Trophoblast cell (in vitro differentiated cells and primary cell): ENCODE data around the gene MYL6B.

Experiments used
- DNase-seq, 2 donors: peaks; one replicate each; pipeline ENCODE4 v3.0.0-alpha.2; 2016
- H2AFZ ChIP-seq: 2 replicates; pipeline ENCODE4 v1.6.1; 2013; ENCODE audit warnings: low read length, moderate library complexity, mild to moderate bottlenecking; ENCODE audit not compliant: insufficient read depth, poor library complexity
- H2AK5ac ChIP-seq: 2 replicates; pipeline ENCODE4 v1.6.1; 2013; ENCODE audit warnings: mild to moderate bottlenecking, low read length
- H2BK120ac ChIP-seq: 2 replicates; pipeline ENCODE4 v1.6.1; 2013; ENCODE audit warnings: low read length, mild to moderate bottlenecking, moderate library complexity; ENCODE audit not compliant: insufficient read depth, poor library complexity
- H2BK12ac ChIP-seq: 2 replicates; pipeline ENCODE4 v1.6.1; 2013; ENCODE audit warnings: mild to moderate bottlenecking, low read length, moderate library complexity
- H2BK5ac ChIP-seq: 2 replicates; pipeline ENCODE4 v1.6.1; 2013; ENCODE audit warnings: low read length, low read depth, moderate library complexity, mild to moderate bottlenecking; ENCODE audit not compliant: poor library complexity
- H3K14ac ChIP-seq: 2 replicates; pipeline ENCODE4 v1.6.1; 2013; ENCODE audit warnings: mild to moderate bottlenecking, low read length
- H3K18ac ChIP-seq: 2 replicates; pipeline ENCODE4 v1.6.1; 2013; ENCODE audit warnings: mild to moderate bottlenecking, low read length
- H3K23ac ChIP-seq: 2 replicates; pipeline ENCODE4 v1.6.1; 2013; ENCODE audit warnings: low read length
- H3K27ac ChIP-seq: 2 replicates; pipeline ENCODE4 v1.5.1; 2013; ENCODE audit warnings: low read depth, mild to moderate bottlenecking, inconsistent platforms, low read length, moderate library complexity
- H3K27me3 ChIP-seq: 2 replicates; pipeline ENCODE4 v1.6.1; 2013; ENCODE audit warnings: inconsistent platforms, mild to moderate bottlenecking, low read length, moderate library complexity; ENCODE audit not compliant: insufficient read depth
- H3K36me3 ChIP-seq, 2 experiments: 1 replicate in 1 of 2; 2 replicates in 1 of 2; pipeline ENCODE4 v1.6.1; 2013; ENCODE audit warnings: low read length in 2 of 2, mild to moderate bottlenecking in 2 of 2, moderate library complexity in 1 of 2; ENCODE audit not compliant: insufficient read depth in 2 of 2, control insufficient read depth in 1 of 2
- H3K4ac ChIP-seq: 2 replicates; pipeline ENCODE4 v1.6.1; 2013; ENCODE audit warnings: low read depth, mild to moderate bottlenecking, low read length, moderate library complexity
- H3K4me1 ChIP-seq, 2 experiments: 1 replicate in 1 of 2; 2 replicates in 1 of 2; pipeline ENCODE4 v1.6.1; 2013; ENCODE audit warnings: low read length in 2 of 2, mild to moderate bottlenecking in 2 of 2, moderate library complexity in 1 of 2; ENCODE audit not compliant: insufficient read depth in 2 of 2, control insufficient read depth in 1 of 2
- H3K4me2 ChIP-seq: 2 replicates; pipeline ENCODE4 v1.6.1; 2013; ENCODE audit warnings: inconsistent platforms, mild to moderate bottlenecking, low read length, moderate library complexity
- H3K4me3 ChIP-seq: 2 replicates; pipeline ENCODE4 v1.5.1; 2013; ENCODE audit warnings: mild to moderate bottlenecking, low read depth, low read length, inconsistent platforms
- H3K79me1 ChIP-seq: one replicate; pipeline ENCODE4 v1.6.1; 2013; ENCODE audit warnings: low read length
- H3K79me2 ChIP-seq: 2 replicates; pipeline ENCODE4 v1.6.1; 2013; ENCODE audit warnings: low read length, mild to moderate bottlenecking; ENCODE audit not compliant: control insufficient read depth, insufficient read depth, poor library complexity
- H3K9ac ChIP-seq: 2 replicates; pipeline ENCODE4 v1.6.1; 2013; ENCODE audit warnings: mild to moderate bottlenecking, low read length
- H3K9me3 ChIP-seq: 2 replicates; pipeline ENCODE4 v1.6.1; 2013; ENCODE audit warnings: low read depth, mild to moderate bottlenecking, control low read depth, inconsistent platforms, low read length; ENCODE audit not compliant: insufficient read depth
- H4K12ac ChIP-seq: 2 replicates; pipeline ENCODE4 v1.6.1; 2013; ENCODE audit warnings: low read depth, mild to moderate bottlenecking, low read length, moderate library complexity
- H4K8ac ChIP-seq: 2 replicates; pipeline ENCODE4 v1.6.1; 2013; ENCODE audit warnings: low read depth, mild to moderate bottlenecking, low read length, moderate library complexity
- H4K91ac ChIP-seq: one replicate; pipeline ENCODE4 v1.6.1; 2013; ENCODE audit warnings: low read depth, mild to moderate bottlenecking, low read length, moderate library complexity
- WGBS: extraction: QIAGEN DNeasy Blood & Tissue Kit; methylation state at CpG from one replicate; pipeline ENCODE4 v1.1.7; 2013; ENCODE audit warnings: missing lambda C conversion rate; ENCODE audit not compliant: insufficient read length, insufficient coverage; ENCODE audit errors: extremely low coverage; 5-methylcytosine and 5-hydroxymethylcytosine counted together

MYL6B gene

DNA sequence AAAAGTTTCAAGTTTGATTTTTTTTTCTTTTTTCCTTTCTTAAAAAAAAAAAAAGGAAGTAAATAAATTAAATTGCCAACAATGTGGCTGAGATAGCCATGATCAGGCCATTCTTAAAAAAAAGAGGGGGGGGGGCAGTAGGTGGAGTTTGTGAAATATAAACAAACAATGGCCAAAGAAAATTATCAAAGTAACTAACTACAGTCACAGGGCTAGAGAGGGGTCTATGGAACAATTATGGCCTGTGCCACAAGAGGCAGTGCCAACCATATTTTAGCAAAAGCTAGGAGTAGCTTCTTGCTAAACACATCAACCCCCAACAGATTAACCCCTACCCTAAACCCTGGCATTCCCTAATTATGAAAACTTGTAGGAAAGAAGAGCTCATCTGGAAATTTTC, 53.1 kb downstream of the MYL6B start:
- Histone ChIP-seq H2AK5ac (no peak overlapping the region), H3K79me1 (no peaks in the 10 kb centered on the region), H2BK5ac (no peak overlapping the region), H3K4ac (no peak overlapping the region), H3K9me3 (peaks cover 5% of the 10 kb centered on the region), H4K8ac (no peak overlapping the region), H4K91ac (no peak overlapping the region), H3K18ac (no peak overlapping the region), H3K27ac (no peak overlapping the region), H2BK120ac (no peak overlapping the region), H2AFZ (no peak overlapping the region), H3K14ac (no peak overlapping the region), H3K4me1 (no peaks in the 10 kb centered on the region), H3K23ac (no peak overlapping the region), H3K79me2 (no peaks in the 10 kb centered on the region), H3K9ac (no peak overlapping the region), H3K27me3 (no peaks in the 10 kb centered on the region), H3K36me3 (peaks cover 22 to 31% of the 10 kb centered on the region in 2 experiments), H4K12ac (no peak overlapping the region), H3K4me2 (no peak overlapping the region), H2BK12ac (no peak overlapping the region), H3K4me3 (no peak overlapping the region)
- no peak for DNase-seq

DNA sequence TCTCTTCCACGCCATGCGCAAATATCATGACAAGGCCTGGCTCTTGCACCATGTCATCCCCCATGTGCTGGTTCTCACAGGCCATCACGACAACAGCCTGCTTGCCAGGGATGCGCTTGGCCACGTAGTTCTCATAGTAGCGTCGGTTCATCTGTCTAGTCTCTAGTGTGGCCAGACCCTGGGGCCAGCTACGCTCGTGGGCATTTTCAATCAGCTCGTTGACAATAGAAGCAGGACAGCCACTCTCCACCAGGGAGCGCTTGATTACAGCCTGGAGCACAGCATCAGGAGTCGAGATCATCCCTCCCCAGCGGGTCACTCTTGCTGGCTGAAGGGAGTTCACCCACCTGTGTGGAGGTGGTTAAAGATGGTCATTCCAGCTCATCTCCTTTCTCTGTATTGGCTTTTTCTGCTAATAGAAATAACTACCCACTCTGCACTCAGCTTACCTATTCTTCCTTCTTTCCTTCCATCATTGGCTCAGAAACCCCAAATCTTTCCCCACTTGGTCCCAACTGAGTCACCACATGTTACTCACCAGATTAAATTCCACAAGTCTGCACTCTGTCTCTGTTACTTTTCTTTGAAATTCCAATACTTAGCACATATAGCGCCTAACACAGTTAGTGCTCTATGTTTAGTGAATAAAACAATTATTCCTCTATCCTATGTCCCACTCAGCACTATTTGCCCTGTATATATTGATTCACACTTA, 54.2 kb downstream of the MYL6B start:
- no peak overlapping the region for H2BK5ac ChIP-seq
- H3K27me3 ChIP-seq: no peaks in the 10 kb centered on the region
- no peak overlapping the region for H2AK5ac ChIP-seq
- H3K36me3 ChIP-seq: peaks cover 29 to 34% of the 10 kb centered on the region in 2 experiments
- H3K9me3 ChIP-seq: peaks cover 5% of the 10 kb centered on the region
- no peaks in the 10 kb centered on the region for H3K79me1 ChIP-seq
- no peak overlapping the region for H3K9ac ChIP-seq
- H4K91ac ChIP-seq: no peak overlapping the region
- H2AFZ ChIP-seq: no peak overlapping the region
- H4K8ac ChIP-seq: no peak overlapping the region
- H3K4ac ChIP-seq: no peak overlapping the region
- H3K18ac ChIP-seq: no peak overlapping the region
- no peak overlapping the region for H3K23ac ChIP-seq
- no peak overlapping the region for H2BK120ac ChIP-seq
- no peaks in the 10 kb centered on the region for H3K4me1 ChIP-seq
- H3K4me2 ChIP-seq: no peak overlapping the region
- H2BK12ac ChIP-seq: no peak overlapping the region
- peak; percentile 56 to 76 for DNase-seq
- H3K79me2 ChIP-seq: no peaks in the 10 kb centered on the region
- no peak overlapping the region for H3K14ac ChIP-seq
- WGBS: no CpG with 5 or more reads among the region's 14 CpGs
- H4K12ac ChIP-seq: no peak overlapping the region
- no peak overlapping the region for H3K27ac ChIP-seq
- no peak overlapping the region for H3K4me3 ChIP-seq
